HepG2 (cell line): ENCODE measurements around the gene PUS3. TPM values are rescaled to one million over a fixed set of nuclear protein-coding genes. Genes with fewer than 3 reads are reported as not detected.

ENCODE experiments used
- ATAC-seq: fragments of 200-7000 bp; cut with Tn5 transposase; 3 replicates; pipeline ENCODE4 v1.9.1; 2020; ENCODE audit warnings: mild to moderate bottlenecking, moderate library complexity
- BruUV-seq: library from RNA; stranded (reverse); fragments of 400-500 nt; replicated peaks from 2 replicates; lab custom pipeline; 2021; lab: Mats Ljungman, UMichigan
- CTCF ChIA-PET: fragments of 300-600 bp; formaldehyde crosslinking; extraction: SDS; loops from one replicate; lab custom pipeline; 2021; ENCODE audit warnings: low total read pairs, inconsistent platforms, low intra/inter-chr PET ratio; lab: Yijun Ruan, JAX
- POLR2A ChIA-PET: fragments of 350-600 bp; sonication (Branson Sonifier 250); formaldehyde crosslinking; loops from one replicate; lab custom pipeline; 2020; ENCODE audit warnings: antibody characterized with exemption, inconsistent platforms; lab: Yijun Ruan, JAX
- DNase-seq: peaks from one replicate; pipeline ENCODE4 v3.0.0-alpha.2; 2015; ENCODE audit warnings: low spot score
- FAIRE-seq: peaks from 3 replicates; lab custom pipeline; 2011; peaks lifted over from hg19 to GRCh38; lab: Jason Lieb, UNC
- H2AFZ ChIP-seq: one replicate; pipeline ENCODE4 v1.6.1; 2011; ENCODE audit warnings: low read length, inconsistent platforms
- H3K27ac ChIP-seq: fragments of 300-600 bp; 3 replicates; pipeline ENCODE4 v1.8.0; 2011; ENCODE audit warnings: mixed run types, mild to moderate bottlenecking, mixed read lengths, low read length, inconsistent platforms; ENCODE audit not compliant: insufficient read depth; ENCODE audit errors: extremely low read length
- H3K27me3 ChIP-seq, 2 experiments: fragments of 200-600 bp in 1 of 2; 2 replicates in 1 of 2; 3 replicates in 1 of 2; pipeline versions ENCODE4 v1.6.0 to v1.8.0; 2011; ENCODE audit warnings: low read length in 2 of 2, mild to moderate bottlenecking in 2 of 2, moderate library complexity in 2 of 2, inconsistent platforms in 1 of 2; ENCODE audit not compliant: insufficient read depth in 2 of 2, control insufficient read depth in 1 of 2
- H3K36me3 ChIP-seq, 2 experiments: fragments of 200-600 bp in 1 of 2; replicated peaks in 1 of 2; 2 replicates in 1 of 2; 3 replicates in 1 of 2; pipeline versions ENCODE4 v1.5.1 to v1.8.0; 2011; ENCODE audit warnings: low read length in 2 of 2, inconsistent platforms in 1 of 2; ENCODE audit not compliant: insufficient read depth in 2 of 2, control insufficient read depth in 1 of 2
- H3K4me1 ChIP-seq: 2 replicates; pipeline ENCODE4 v1.5.1; 2012; ENCODE audit warnings: low read length, inconsistent platforms; ENCODE audit not compliant: insufficient read depth
- H3K4me2 ChIP-seq: 2 replicates; pipeline ENCODE4 v1.6.0; 2011; ENCODE audit warnings: low read depth, low read length, inconsistent platforms
- H3K4me3 ChIP-seq, 3 experiments: fragments of 200-600 bp in 1 of 3; sonication (generic), shearing (Covaris generic) in 1 of 3; replicated peaks in 1 of 3; 2 replicates each; pipeline ENCODE4 v1.5.1; 2011 to 2016; ENCODE audit warnings: low read length in 3 of 3, inconsistent platforms in 2 of 3, low read depth in 2 of 3, mild to moderate bottlenecking in 2 of 3, control low read depth in 1 of 3, mixed read lengths in 1 of 3; ENCODE audit not compliant: insufficient read depth in 1 of 3
- H3K79me2 ChIP-seq: one replicate; pipeline ENCODE4 v1.6.1; 2011; ENCODE audit warnings: low read length, inconsistent platforms; ENCODE audit not compliant: insufficient read depth
- H3K9ac ChIP-seq: 2 replicates; pipeline ENCODE4 v1.6.0; 2011; ENCODE audit warnings: mild to moderate bottlenecking, low read depth, low read length, inconsistent platforms; ENCODE audit not compliant: insufficient read depth
- H3K9me3 ChIP-seq: 2 replicates; pipeline ENCODE4 v1.5.1; 2012; ENCODE audit warnings: mild to moderate bottlenecking, low read length
- H4K20me1 ChIP-seq: 2 replicates; pipeline ENCODE4 v1.6.0; 2011; ENCODE audit warnings: inconsistent platforms, mild to moderate bottlenecking, low read length, moderate library complexity; ENCODE audit not compliant: insufficient read depth
- AKAP8 ChIP-seq: sonication (generic); formaldehyde crosslinking; IDR thresholded peaks from 2 replicates; pipeline ENCODE4 v1.5.1; 2020; ENCODE audit warnings: mild to moderate bottlenecking, missing genetic modification reagents
- ARID5B ChIP-seq: IDR thresholded peaks from 2 replicates; pipeline ENCODE4 v1.4.0; 2020; ENCODE audit warnings: mild to moderate bottlenecking, missing genetic modification reagents
- ATAD3A ChIP-seq: sonication (generic); formaldehyde crosslinking; IDR thresholded peaks from 2 replicates; pipeline ENCODE4 v1.4.0; 2020; ENCODE audit warnings: missing genetic modification reagents
- MTA1 ChIP-seq: sonication (generic); formaldehyde crosslinking; IDR thresholded peaks from 2 replicates; pipeline ENCODE4 v1.4.0; 2020; ENCODE audit warnings: missing genetic modification reagents, mild to moderate bottlenecking, borderline replicate concordance
- NCOR1 ChIP-seq: fragments of 200-600 bp; sonication (generic); IDR thresholded peaks from 2 replicates; pipeline ENCODE4 v1.7.0; 2017; ENCODE audit warnings: antibody characterized with exemption, low read length, borderline replicate concordance
- PHF21A ChIP-seq: sonication (generic); formaldehyde crosslinking; IDR thresholded peaks from 2 replicates; pipeline ENCODE4 v1.5.0; 2020; ENCODE audit warnings: mild to moderate bottlenecking, missing genetic modification reagents
- PRMT3 ChIP-seq: sonication (generic); formaldehyde crosslinking; IDR thresholded peaks from 2 replicates; pipeline ENCODE4 v1.8.1; 2022; ENCODE audit warnings: low read depth, mild to moderate bottlenecking, moderate library complexity, missing genetic modification reagents, borderline replicate concordance
- THRA ChIP-seq: sonication (generic); formaldehyde crosslinking; IDR thresholded peaks from 2 replicates; pipeline ENCODE4 v1.4.0; 2020; ENCODE audit warnings: missing genetic modification reagents, borderline replicate concordance
- ZFX ChIP-seq: sonication (generic); formaldehyde crosslinking; IDR thresholded peaks from 2 replicates; pipeline ENCODE4 v1.4.0; 2020; ENCODE audit warnings: mild to moderate bottlenecking, low read depth, missing genetic modification reagents, moderate library complexity
- ZNF329 ChIP-seq: sonication (generic); formaldehyde crosslinking; IDR thresholded peaks from 2 replicates; pipeline ENCODE4 v1.9.0; 2021; ENCODE audit warnings: low read depth, mild to moderate bottlenecking, missing genetic modification reagents
- ZNF354B ChIP-seq: sonication (generic); formaldehyde crosslinking; IDR thresholded peaks from 2 replicates; pipeline ENCODE4 v1.8.0; 2022; ENCODE audit warnings: mild to moderate bottlenecking, missing genetic modification reagents
- ZNF766 ChIP-seq: sonication (generic); formaldehyde crosslinking; IDR thresholded peaks from 2 replicates; pipeline ENCODE4 v1.5.0; 2020; ENCODE audit warnings: missing genetic modification reagents, borderline replicate concordance
- WGBS: methylation state at CpG from one replicate; pipeline ENCODE4 v1.1.6; 2017; ENCODE audit warnings: low lambda C conversion rate; 5-methylcytosine and 5-hydroxymethylcytosine counted together
- in situ Hi-C: cut with HindIII; loops from 2 replicates; pipeline ENCODE4 v1.10.0; 2017; ENCODE audit warnings: low pct_unique_long_range_greater_than_20kb; ENCODE audit not compliant: extremely low pct_ligation_motif_present
- intact Hi-C: fragments of 100-400 bp; cut with micrococcal nuclease; formaldehyde crosslinking; loops from one replicate; pipeline ENCODE4 v1.10.0; 2022; ENCODE audit not compliant: unreplicated experiment
- polyA plus RNA-seq, 8 experiments: library from polyadenylated mRNA; depleted of rRNA in 3 of 8; stranded (reverse) in 7 of 8; unstranded in 1 of 8; fragments of >200 nt; fragmentation: Illumina TruSeq in 4 of 8; extraction: Trizol in 4 of 8; gene quantifications; 2 replicates each; pipeline versions ENCODE4 v1.2.1 to v1.2.3, GENCODE V29; 2011 to 2016; ENCODE audit warnings: low read depth in 4 of 8, missing spikeins in 1 of 8, mixed read lengths in 1 of 8; ENCODE audit not compliant: insufficient read depth in 1 of 8
- total RNA-seq, 5 experiments: library from RNA; depleted of rRNA; stranded (reverse); fragments of >200 nt; fragmentation: Illumina TruSeq; extraction: Trizol; gene quantifications; 2 replicates each; pipeline ENCODE4 v1.2.3, GENCODE V29; 2016; ENCODE audit warnings: low read depth in 1 of 5

Gene PUS3
- total and polyA plus RNA-seq, 2 of the 13 experiments (the other 11 are each of a cell fraction or from before 2014, with no cell fraction given), result 6.0 to 18.2 TPM

- TF ChIP-seq ARID5B (peak; percentile 33; the same call in 1 of the 2 replicates), NCOR1 (peak; percentile 41; the same call in 1 of the 2 replicates), THRA (no peak), ZNF354B (CRISPR knock-in tag) (no peak), ATAD3A (CRISPR knock-in tag) (no peak), PHF21A (CRISPR knock-in tag) (peak; percentile 31; the same call in 1 of the 2 replicates)
These were observed 18.0 kb upstream of the PUS3 start (continued) for GRCh38 chr11:125921042-125921441.

- Histone ChIP-seq H3K79me2 (no peaks in the 10 kb centered on the region), H4K20me1 (no peaks in the 10 kb centered on the region), H3K4me3 (no peak overlapping the region), H3K27ac (no peak overlapping the region), H3K9me3 (no peaks in the 10 kb centered on the region), H3K4me2 (no peak overlapping the region), H3K36me3 (no peaks in the 10 kb centered on the region), H3K9ac (no peak overlapping the region), H3K27me3 (peaks cover 0 to 13% of the 10 kb centered on the region in 2 experiments; a peak in 1 of 5 replicates), H2AFZ (no peak overlapping the region), H3K4me1 (peaks cover 50% of the 10 kb centered on the region)
- no peak for FAIRE-seq
- DNase-seq, result no peak
- no TSS peak for BruUV-seq
- peak; percentile 39; the same call in 1 of the 3 replicates for ATAC-seq
- WGBS, result 66% methylated on average over 13 of the region's 13 CpGs
- intact Hi-C loops, result no loop called here
- in situ Hi-C loops, result no loop called here
- ChIA-PET POLR2A (interaction anchor here (0.8 kb wide), 1 partner anchor 293 kb away, joined by 3 read pairs; the partner anchor contains the start of genes FAM118B and RPUSD4), CTCF (interaction anchor here (1.9 kb wide), 1 partner anchor 276 kb away, joined by 6 read pairs; no protein-coding TSS in a partner anchor)
- TF ChIP-seq PRMT3 (CRISPR knock-in tag) (no peak), ZNF329 (no peak), ZNF766 (CRISPR knock-in tag) (no peak), AKAP8 (no peak), MTA1 (CRISPR knock-in tag) (no peak), ARID5B (no peak), ZFX (CRISPR knock-in tag) (no peak)
These were observed 15.3 kb upstream of the PUS3 start for GRCh38 chr11:125918140-125918840.
